ENCODE results near the gene VEGFB. TPM values are rescaled to one million over a fixed set of nuclear protein-coding genes. Genes with fewer than 3 reads are reported as not detected.

Gene VEGFB
- total RNA-seq, 1 experiment from 2014 or later, result 47.5 TPM

- ATAC-seq, result no peak
- BruUV-seq (replicated peaks), result no TSS peak
Observed at GRCh38 chr11:64223001-64223651, 11.3 kb upstream of the VEGFB start.

More at GRCh38 chr11:64223001-64223651, 11.3 kb upstream of the VEGFB start:
- no peaks in the 10 kb centered on the region for H4K20me1 ChIP-seq (ENCODE audit: insufficient read depth)
- intact Hi-C loops (cut with micrococcal nuclease), result no loop called here
- no peak overlapping the region for H3K4me3 ChIP-seq (replicated peaks in 1 of 2; ENCODE audit: low read depth in 1 of 2, low read length in 2 of 2)
- no peak overlapping the region for H3K9ac ChIP-seq (ENCODE audit: low read length)
- TF ChIP-seq TCF7L2 (IDR thresholded peaks at IDR 0.05; ENCODE audit: borderline replicate concordance, extremely low read depth, insufficient read depth, insufficient read length), result no peak
- no peak for TF ChIP-seq RAD21 (IDR thresholded peaks at IDR 0.05; ENCODE audit: low read depth)
- no peak for TF ChIP-seq SRF (IDR thresholded peaks at IDR 0.05; ENCODE audit: low read depth)
- TF ChIP-seq ZBTB33 (IDR thresholded peaks at IDR 0.05; ENCODE audit: extremely low read depth, insufficient replicate concordance, low read length), result no peak
- TF ChIP-seq CTCF (IDR thresholded peaks at IDR 0.05 in 2 of 3, conservative IDR thresholded peaks at IDR 0.05 in 1 of 3; ENCODE audit: borderline replicate concordance in 1 of 3, insufficient read depth in 1 of 3, low read depth in 2 of 3, low read length in 2 of 3), result no peak
- TF ChIP-seq ZFX (IDR thresholded peaks at IDR 0.05), result no peak
- TF ChIP-seq ZNF274 (IDR thresholded peaks at IDR 0.05; ENCODE audit: low read depth, low read length), result no peak
- TF ChIP-seq POLR2A (IDR thresholded peaks at IDR 0.05; ENCODE audit: borderline replicate concordance, extremely low read depth, insufficient read depth, insufficient read length), result no peak
- TF ChIP-seq POLR2AphosphoS5 (IDR thresholded peaks at IDR 0.05; ENCODE audit: low read depth, low read length), result no peak; the same call in 1 of the 2 replicates
- TF ChIP-seq ELF1 (IDR thresholded peaks at IDR 0.05; ENCODE audit: borderline replicate concordance, low read depth), result no peak
- no peak for TF ChIP-seq REST (IDR thresholded peaks at IDR 0.05; ENCODE audit: low read depth)
- no peak for TF ChIP-seq SP1 (IDR thresholded peaks at IDR 0.05; ENCODE audit: low read depth)
- no peak for TF ChIP-seq JUND (IDR thresholded peaks at IDR 0.05)
- TF ChIP-seq ATF3 (IDR thresholded peaks at IDR 0.05), result no peak
- TF ChIP-seq SIN3A (IDR thresholded peaks at IDR 0.05; ENCODE audit: low read depth), result no peak
- ChIA-PET CTCF (interaction anchor here (1.5 kb wide), 1 partner anchor 81 kb away, joined by 4 read pairs; no protein-coding TSS in a partner anchor), RAD21 (ENCODE audit: low non-redundant PET in 1 of 2, low total read pairs in 2 of 2, uncharacterized antibody in 2 of 2, unreplicated experiment in 2 of 2) (no interaction called here), POLR2A (no interaction called here)
- no peak overlapping the region for H3K4me2 ChIP-seq (ENCODE audit: low read length)
- peaks cover 19% of the 10 kb centered on the region; the same call in 1 of the 2 replicates for H3K79me2 ChIP-seq (ENCODE audit: insufficient read depth, low read length)
- no peak overlapping the region for H3K27ac ChIP-seq (ENCODE audit: low read depth, low read length)
- H3K9me2 ChIP-seq (ENCODE audit: insufficient read depth), result no peaks in the 10 kb centered on the region
- H3K4me1 ChIP-seq (ENCODE audit: control insufficient read depth in 1 of 2, insufficient read depth in 2 of 2, low read length in 2 of 2), result peaks cover 9 to 22% of the 10 kb centered on the region in 2 experiments
- H3K27me3 ChIP-seq (ENCODE audit: insufficient read depth, low read length), result no peaks in the 10 kb centered on the region
- H3K36me3 ChIP-seq (ENCODE audit: control insufficient read depth in 1 of 2, insufficient read depth in 2 of 2, low read length in 2 of 2), result peaks cover 0 to 6% of the 10 kb centered on the region in 2 experiments; a peak in 1 of 4 replicates
- H3K9me3 ChIP-seq (ENCODE audit: control insufficient read depth in 1 of 2, insufficient read depth in 1 of 2, low read depth in 1 of 2, low read length in 2 of 2), result no peaks in the 10 kb centered on the region
- H2AFZ ChIP-seq (ENCODE audit: low read depth, low read length, poor library complexity, severe bottlenecking), result no peak overlapping the region
- DNase-seq (ENCODE audit: low read depth, low spot score), result no peak
